Cortex of kidney (tissue), 1 donor: Measurements from ENCODE around the gene MSL1.

ENCODE experiments used
- DNase-seq: peaks from one replicate; lab custom pipeline; 2025; lab: John Stamatoyannopoulos, UW

Gene MSL1

GRCh38 chr17:40121181-40122135 lies at the start of gene MSL1:
TSS of gene MSL1 (plus strand) at chr17:40121971. CDS start at chr17:40122613, 642 bp downstream.
- peak; percentile 50 for DNase-seq

- no peak for DNase-seq
Observed at GRCh38 chr17:40072040-40072734, 49.6 kb upstream of the MSL1 start.

GRCh38 chr17:40072735-40073346 lies 48.9 kb upstream of the MSL1 start:
- no peak for DNase-seq

- no peak for DNase-seq
Observed at GRCh38 chr17:40073454-40074174, 48.2 kb upstream of the MSL1 start.

- DNase-seq, result no peak
Observed at GRCh38 chr17:40074175-40074512, 47.6 kb upstream of the MSL1 start.

GRCh38 chr17:40074871-40075200 lies 46.9 kb upstream of the MSL1 start:
- no peak for DNase-seq

- DNase-seq, result no peak
Observed at GRCh38 chr17:40075201-40075941, 46.4 kb upstream of the MSL1 start.

GRCh38 chr17:40075942-40076498 lies 45.8 kb upstream of the MSL1 start:
- DNase-seq, result no peak

- no peak for DNase-seq
Observed at GRCh38 chr17:40076591-40076990, 45.2 kb upstream of the MSL1 start.

GRCh38 chr17:40079545-40079944 lies 42.2 kb upstream of the MSL1 start:
- DNase-seq, result no peak

- no peak for DNase-seq
Observed at GRCh38 chr17:40084477-40084876, 37.3 kb upstream of the MSL1 start.

GRCh38 chr17:40086150-40087044 lies 35.4 kb upstream of the MSL1 start:
- no peak for DNase-seq

- no peak for DNase-seq
Observed at GRCh38 chr17:40087049-40087794, 34.5 kb upstream of the MSL1 start.

- no peak for DNase-seq
Observed at GRCh38 chr17:40087903-40088718, 33.7 kb upstream of the MSL1 start.

GRCh38 chr17:40089077-40089895 lies 32.5 kb upstream of the MSL1 start:
- DNase-seq, result no peak

GRCh38 chr17:40090237-40091119 lies 31.3 kb upstream of the MSL1 start:
- DNase-seq, result no peak
